Measurements from ENCODE around the gene BRSK1.

DNA sequence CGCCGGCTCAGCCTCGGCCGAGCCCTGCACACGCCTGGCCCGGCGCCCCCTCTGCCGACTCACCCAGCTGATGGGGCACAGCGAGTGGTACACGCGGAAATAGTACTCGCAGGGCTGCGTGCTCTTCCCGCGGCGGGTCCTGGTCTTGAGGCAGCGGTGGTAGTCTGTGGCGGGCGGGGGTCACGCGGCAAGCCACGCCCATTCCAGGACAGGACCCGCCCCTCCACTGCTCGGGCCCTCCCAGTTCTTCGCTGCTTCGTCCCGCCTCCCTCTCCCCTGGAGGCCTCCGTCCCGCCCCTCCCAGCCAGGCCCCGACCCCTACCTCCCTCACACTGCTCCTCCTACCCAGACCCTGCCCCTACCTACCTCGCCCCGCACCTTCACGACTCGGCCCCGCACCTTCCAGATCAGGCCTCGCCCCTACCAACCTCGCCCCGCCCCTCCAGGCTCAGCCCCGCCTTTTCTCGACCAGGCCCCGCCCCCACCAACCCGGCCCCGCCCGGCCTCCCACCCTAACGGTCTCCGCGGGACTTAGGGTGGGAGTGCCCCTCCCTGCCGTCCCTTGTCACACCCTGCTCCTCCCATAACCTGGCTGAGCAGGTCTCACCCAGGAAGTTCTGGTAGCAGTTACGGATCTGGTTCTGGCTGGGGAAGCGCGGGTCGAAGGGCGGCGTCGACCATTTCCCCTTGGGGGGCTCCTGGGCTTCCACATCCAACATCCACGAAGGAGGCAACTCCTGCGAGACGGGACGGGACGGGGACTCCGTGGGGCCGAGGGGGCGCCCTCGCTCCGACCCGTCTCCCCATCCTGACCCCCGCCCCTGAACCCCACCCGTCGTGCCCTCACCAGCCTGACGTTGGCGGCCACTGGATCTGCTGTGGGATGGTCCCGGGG lies 70.3 kb downstream of the BRSK1 start:
- TF ChIP-seq, protein P1, sequence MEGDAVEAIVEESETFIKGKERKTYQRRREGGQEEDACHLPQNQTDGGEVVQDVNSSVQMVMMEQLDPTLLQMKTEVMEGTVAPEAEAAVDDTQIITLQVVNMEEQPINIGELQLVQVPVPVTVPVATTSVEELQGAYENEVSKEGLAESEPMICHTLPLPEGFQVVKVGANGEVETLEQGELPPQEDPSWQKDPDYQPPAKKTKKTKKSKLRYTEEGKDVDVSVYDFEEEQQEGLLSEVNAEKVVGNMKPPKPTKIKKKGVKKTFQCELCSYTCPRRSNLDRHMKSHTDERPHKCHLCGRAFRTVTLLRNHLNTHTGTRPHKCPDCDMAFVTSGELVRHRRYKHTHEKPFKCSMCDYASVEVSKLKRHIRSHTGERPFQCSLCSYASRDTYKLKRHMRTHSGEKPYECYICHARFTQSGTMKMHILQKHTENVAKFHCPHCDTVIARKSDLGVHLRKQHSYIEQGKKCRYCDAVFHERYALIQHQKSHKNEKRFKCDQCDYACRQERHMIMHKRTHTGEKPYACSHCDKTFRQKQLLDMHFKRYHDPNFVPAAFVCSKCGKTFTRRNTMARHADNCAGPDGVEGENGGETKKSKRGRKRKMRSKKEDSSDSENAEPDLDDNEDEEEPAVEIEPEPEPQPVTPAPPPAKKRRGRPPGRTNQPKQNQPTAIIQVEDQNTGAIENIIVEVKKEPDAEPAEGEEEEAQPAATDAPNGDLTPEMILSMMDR (IDR thresholded peaks at IDR 0.05), result no peak
- no peak for TF ChIP-seq POLR2A (IDR thresholded peaks at IDR 0.05)
